Measurements from ENCODE around the gene SSR2. TPM values are rescaled to one million over a fixed set of nuclear protein-coding genes. Genes with fewer than 3 reads are reported as not detected.
A peak's percentile ranks its signal among the peaks of the same experiment; 100 is the strongest.

Gene SSR2
- total RNA-seq, 4 donors from 2014 or later: 172 to 236 (median 212) TPM

DNA sequence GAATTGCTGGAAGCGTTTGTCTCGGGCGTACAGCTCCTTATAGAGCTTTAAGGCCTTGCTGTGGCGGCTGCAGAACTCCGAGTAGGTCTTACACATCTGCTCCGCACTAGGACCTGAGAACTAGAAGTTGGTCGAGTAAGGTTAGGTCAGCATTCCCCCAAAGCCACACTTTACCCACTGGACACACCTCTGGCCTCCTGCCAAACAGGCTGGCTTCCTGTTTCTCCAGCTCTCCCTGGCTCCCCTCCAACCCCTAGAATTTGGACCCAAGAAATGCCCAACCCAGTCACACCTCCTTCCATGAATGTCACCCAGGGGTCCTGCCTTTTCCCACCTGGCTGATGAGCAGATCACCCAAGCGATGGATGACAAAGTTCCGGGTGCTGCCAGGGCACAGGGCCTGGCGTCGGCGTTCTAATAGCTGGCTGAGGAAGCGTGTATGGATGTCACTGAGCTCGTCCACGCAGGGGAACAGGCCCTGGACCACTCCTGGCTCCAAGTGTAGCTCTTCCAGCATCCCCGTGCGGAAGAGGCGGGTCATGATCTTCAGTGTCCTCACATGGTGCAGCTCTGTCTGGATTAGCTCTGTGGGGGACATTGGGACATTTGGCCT is 58.0 kb downstream of the SSR2 start:
- DNase-seq (ENCODE audit: low spot score in 2 of 2): peak in 1 of 2 donors; percentile 52
- TF ChIP-seq EP300 (IDR thresholded peaks at IDR 0.05) (no peak), POLR2A (IDR thresholded peaks at IDR 0.05) (no peak), CTCF (IDR thresholded peaks at IDR 0.05) (no peak)

GRCh38 chr1:155961937-155962336 is 58.8 kb downstream of the SSR2 start:
- peak overlapping the region in 2 of 4 donors; percentile 15 to 70 for H3K27ac ChIP-seq
- TF ChIP-seq CTCF (IDR thresholded peaks at IDR 0.05): peak in 2 of 5 experiments; percentile 12 to 31
- peak in 1 of 2 donors; percentile 26 for TF ChIP-seq EP300 (IDR thresholded peaks at IDR 0.05)
- no peak for TF ChIP-seq POLR2A (IDR thresholded peaks at IDR 0.05)

More for the DNA sequence above, 58.0 kb downstream of the SSR2 start:
- Histone ChIP-seq H3K4me1 (peaks cover 0 to 37% (median 19%) of the 10 kb centered on the region in 4 donors), H3K27ac (peak overlapping the region in 2 of 4 donors; percentile 15 to 70), H3K27me3 (no peaks in the 10 kb centered on the region), H3K4me3 (no peak overlapping the region), H3K36me3 (peaks cover 8 to 98% (median 74%) of the 10 kb centered on the region in 3 donors), H3K9me3 (no peaks in the 10 kb centered on the region)
- WGBS, 2 donors: 75 to 77% methylated on average over 18 of the region's 18 CpGs

GRCh38 chr1:155960081-155960745 is 60.5 kb downstream of the SSR2 start:
- 71 to 73% methylated on average over 3 of the region's 3 CpGs for WGBS, 2 donors
- no peak for TF ChIP-seq CTCF (IDR thresholded peaks at IDR 0.05)
- TF ChIP-seq POLR2A (IDR thresholded peaks at IDR 0.05): no peak
- TF ChIP-seq EP300 (IDR thresholded peaks at IDR 0.05): no peak
- Histone ChIP-seq H3K9me3 (no peaks in the 10 kb centered on the region), H3K36me3 (peaks cover 6 to 99% (median 67%) of the 10 kb centered on the region in 3 donors), H3K27ac (peak overlapping the region in 3 of 4 donors; percentile 1 to 38 (median 26)), H3K4me1 (peaks cover 0 to 23% (median 10%) of the 10 kb centered on the region in 4 donors), H3K27me3 (no peaks in the 10 kb centered on the region), H3K4me3 (no peak overlapping the region)
- DNase-seq (ENCODE audit: low spot score in 2 of 2): no peak

More at GRCh38 chr1:155961937-155962336, 58.8 kb downstream of the SSR2 start:
- no peak overlapping the region for H3K4me3 ChIP-seq
- no peaks in the 10 kb centered on the region for H3K9me3 ChIP-seq
- DNase-seq (ENCODE audit: low spot score in 2 of 2): no peak
- H3K36me3 ChIP-seq: peaks cover 8 to 99% (median 75%) of the 10 kb centered on the region in 3 donors
- no peaks in the 10 kb centered on the region for H3K27me3 ChIP-seq
- WGBS, 2 donors: 49 to 54% methylated on average over 9 to 14 of the region's 14 CpGs
- H3K4me1 ChIP-seq: peaks cover 0 to 29% (median 11%) of the 10 kb centered on the region in 4 donors

Other genes with a start within 250 kb of the SSR2 start
- gene GON4L, start 163.7 kb downstream of the SSR2 start, total RNA-seq: 10 to 100 TPM; 53.3 to 88.2 (median 66.2) TPM
- gene SYT11, start 161.4 kb downstream of the SSR2 start, total RNA-seq: 10 to 100 TPM; 29.2 to 54.2 (median 38.1) TPM
- 10 to 100 TPM; 18.8 to 23.3 (median 20.7) TPM for gene RIT1, start 109.6 kb downstream of the SSR2 start, total RNA-seq
- gene KHDC4, start 86.5 kb downstream of the SSR2 start, total RNA-seq: 10 to 100 TPM; 46.8 to 82.8 (median 67.7) TPM
- gene RXFP4, start 79.3 kb downstream of the SSR2 start, total RNA-seq: not detected
- 100 to 1,000 TPM; 105 to 195 (median 153) TPM for gene ARHGEF2, start 42.4 kb downstream of the SSR2 start, total RNA-seq
- gene UBQLN4, start 32.8 kb upstream of the SSR2 start, total RNA-seq: 10 to 100 TPM; 19.5 to 32.1 (median 22.8) TPM
- 10 to 100 TPM; 32.6 to 51.8 (median 47.8) TPM for gene LAMTOR2, start 33.8 kb upstream of the SSR2 start, total RNA-seq
- gene RAB25, start 40.2 kb upstream of the SSR2 start, total RNA-seq: not detected
- gene MEX3A, start 61.5 kb upstream of the SSR2 start, total RNA-seq: 1 to 10 TPM in 1 of 4 donors, under 1 TPM in 3; under 0.01 to 1.2 (median 0.43) TPM
- gene LMNA, start 93.8 kb upstream of the SSR2 start, total RNA-seq: 100 to 1,000 TPM; 371 to 501 (median 419) TPM
- gene SEMA4A, start 132.6 kb upstream of the SSR2 start, total RNA-seq: 1 to 10 TPM; 1.8 to 4.6 (median 3.5) TPM
- 10 to 100 TPM in 3 of 4 donors, 1 to 10 TPM in 1; 9.4 to 25.5 (median 13.6) TPM for gene SLC25A44, start 173.2 kb upstream of the SSR2 start, total RNA-seq
- gene PMF1, start 192.1 kb upstream of the SSR2 start, total RNA-seq: 10 to 100 TPM; 41.7 to 67.1 (median 49.1) TPM
- 1 to 10 TPM in 3 of 4 donors, not detected in 1; 2.1 to 5.2 (median 2.7) TPM for gene BGLAP, start 221.2 kb upstream of the SSR2 start, total RNA-seq
- 10 to 100 TPM; 26.4 to 44.6 (median 31.2) TPM for gene PAQR6, start 227.1 kb upstream of the SSR2 start, total RNA-seq